ENCODE results near the gene CFAP100. TPM values are rescaled to one million over a fixed set of nuclear protein-coding genes. Genes with fewer than 3 reads are reported as not detected.

Gene CFAP100
- total and polyA plus RNA-seq, 2 of the 4 experiments (the other 2 are of a cell fraction), result not detected

GRCh38 chr3:126350502-126351085 is 44.1 kb upstream of the CFAP100 start:
- Histone ChIP-seq H3K36me3 (ENCODE audit: control insufficient read depth, insufficient read depth, low read length) (peaks cover 1% of the 10 kb centered on the region; the same call in 1 of the 2 replicates), H2BK20ac (ENCODE audit: low read depth, low read length) (no peak overlapping the region), H2AFZ (replicated peaks; ENCODE audit: low read length, poor library complexity) (no peak overlapping the region), H3K4me2 (ENCODE audit: low read depth, low read length) (no peak overlapping the region), H4K20me1 (ENCODE audit: insufficient read depth, low read length) (no peaks in the 10 kb centered on the region; the same call in 1 of the 2 replicates), H3K79me1 (ENCODE audit: low read depth in 1 of 2, low read length in 2 of 2) (no peaks in the 10 kb centered on the region), H2BK15ac (ENCODE audit: low read depth, low read length) (no peak overlapping the region), H2BK5ac (ENCODE audit: low read depth, low read length, poor library complexity, severe bottlenecking) (no peak overlapping the region), H2AK9ac (replicated peaks; ENCODE audit: low read depth, low read length, poor library complexity) (peak overlapping the region; percentile 48), H4K91ac (ENCODE audit: insufficient read depth, low read depth, low read length) (no peak overlapping the region), H3K4me3 (ENCODE audit: insufficient read depth, low read depth, low read length) (no peak overlapping the region), H4K8ac (ENCODE audit: low read depth in 2 of 2, low read length in 2 of 2) (no peak overlapping the region), H3K14ac (replicated peaks; ENCODE audit: low read depth, low read length) (no peak overlapping the region), H3K27ac (ENCODE audit: insufficient read depth, low read length) (no peak overlapping the region), H3K9me1 (ENCODE audit: insufficient read depth, low read length) (no peaks in the 10 kb centered on the region), H3K9me3 (ENCODE audit: control insufficient read depth, insufficient read depth, low read length) (no peaks in the 10 kb centered on the region), H4K5ac (ENCODE audit: low read depth, low read length) (no peak overlapping the region), H3K27me3 (ENCODE audit: control insufficient read depth, insufficient read depth, low read length) (peaks cover 3% of the 10 kb centered on the region; the same call in 1 of the 2 replicates), H2BK120ac (ENCODE audit: low read depth, low read length) (no peak overlapping the region), H3K4me1 (ENCODE audit: control insufficient read depth, insufficient read depth, low read length) (no peaks in the 10 kb centered on the region; the same call in 1 of the 2 replicates), H2AK5ac (ENCODE audit: low read depth, low read length) (no peak overlapping the region), H3K18ac (ENCODE audit: low read depth, low read length) (no peak overlapping the region), H3K56ac (ENCODE audit: extremely low read depth, insufficient read depth, low read length) (no peak overlapping the region), H3K23ac (ENCODE audit: low read depth, low read length) (no peak overlapping the region), H3K9ac (ENCODE audit: low read depth, low read length) (no peak overlapping the region), H3K4ac (ENCODE audit: low read depth, low read length) (no peak overlapping the region)
- ATAC-seq (ENCODE audit: low read depth) (no peak), DNase-seq (no peak)
- intact Hi-C loops (cut with micrococcal nuclease), result no loop called here
- dilution Hi-C loops (cut with HindIII; ENCODE audit: low sequenced_read_pairs, unreplicated experiment), result no loop called here
- 69% methylated on average over 5 of the region's 9 CpGs; no CpG with 5 or more reads in 1 of the 2 experiments for WGBS, 2 experiments (ENCODE audit: extremely low coverage in 2 of 2, insufficient read length in 1 of 2)
- ChIA-PET CTCF (no interaction called here), POLR2A (ENCODE audit: unreplicated experiment) (no interaction called here)
- TF ChIP-seq ELK1 (IDR thresholded peaks at IDR 0.05; ENCODE audit: borderline replicate concordance, low read depth, low read length) (no peak), BHLHE40 (IDR thresholded peaks at IDR 0.05; ENCODE audit: low read depth, low read length) (no peak), SMC3 (IDR thresholded peaks at IDR 0.05; ENCODE audit: low read depth, low read length) (no peak), MXI1 (IDR thresholded peaks at IDR 0.05; ENCODE audit: borderline replicate concordance, low read depth, low read length) (no peak), MAZ (IDR thresholded peaks at IDR 0.05; ENCODE audit: borderline replicate concordance, low read depth, low read length) (no peak), CHD1 (IDR thresholded peaks at IDR 0.05; ENCODE audit: low read depth, low read length) (no peak), RFX5 (IDR thresholded peaks at IDR 0.05; ENCODE audit: low read depth, low read length) (no peak), CEBPB (IDR thresholded peaks at IDR 0.05; ENCODE audit: low read depth, low read length) (no peak), CTCF (conservative IDR thresholded peaks at IDR 0.05; ENCODE audit: low read depth, low read length) (no peak)
- BruUV-seq (replicated peaks), result no TSS peak
- in situ Hi-C loops (cut with MboI; ENCODE audit: low sequenced_read_pairs), result no loop called here
